Measurements from ENCODE around the gene ZNF438. TPM values are rescaled to one million over a fixed set of nuclear protein-coding genes. Genes with fewer than 3 reads are reported as not detected.
"Not testable (repeated sequence)": the region's sequence is repeated elsewhere in the genome, so short reads cannot be mapped to it uniquely, and the experiment has no call there.

ZNF438 gene
- total RNA-seq, 2 donors from 2014 or later = 1.5 to 10.1 TPM

DNA sequence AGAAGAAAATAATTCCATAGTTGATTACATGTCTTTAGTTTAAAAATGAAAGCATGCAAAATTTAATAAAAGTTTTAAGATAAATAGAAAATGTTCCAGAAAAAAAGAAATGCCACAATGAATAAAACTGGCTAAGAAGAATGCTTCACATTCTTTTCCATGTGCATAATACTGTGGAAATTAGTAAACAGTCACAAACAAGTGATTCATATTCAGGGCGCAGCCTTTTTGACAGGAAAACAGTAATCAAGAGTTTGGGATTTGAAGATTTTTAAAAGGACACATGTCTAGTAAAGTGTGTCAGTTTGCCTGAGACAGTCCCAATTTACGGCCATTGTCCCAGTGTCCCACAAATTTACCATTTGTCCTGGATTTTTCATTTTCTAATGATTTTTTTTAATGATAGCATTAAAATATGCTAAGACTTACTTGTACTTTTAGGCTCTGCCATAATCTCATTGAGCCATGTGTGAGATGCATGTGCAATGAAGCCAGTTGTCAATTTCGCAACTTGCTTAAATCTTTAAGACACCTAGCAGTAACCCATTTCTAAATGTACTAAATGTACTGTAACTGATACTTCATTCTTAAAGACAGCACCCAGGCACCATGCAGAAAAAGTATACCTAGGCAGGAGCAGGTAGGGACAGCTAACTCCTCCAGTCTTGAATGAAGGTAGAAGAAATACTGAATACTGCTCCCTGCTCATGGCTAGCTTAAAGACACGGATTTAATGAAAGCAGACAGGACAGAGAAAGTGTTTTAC lies 46.9 kb downstream of the ZNF438 start:
- no peaks in the 10 kb centered on the region for H3K9me3 ChIP-seq
- 92% methylated on average over 4 of the region's 4 CpGs for WGBS
- H3K27ac ChIP-seq = no peak overlapping the region
- no peak for DNase-seq (ENCODE audit: low spot score)
- TF ChIP-seq, protein P1, sequence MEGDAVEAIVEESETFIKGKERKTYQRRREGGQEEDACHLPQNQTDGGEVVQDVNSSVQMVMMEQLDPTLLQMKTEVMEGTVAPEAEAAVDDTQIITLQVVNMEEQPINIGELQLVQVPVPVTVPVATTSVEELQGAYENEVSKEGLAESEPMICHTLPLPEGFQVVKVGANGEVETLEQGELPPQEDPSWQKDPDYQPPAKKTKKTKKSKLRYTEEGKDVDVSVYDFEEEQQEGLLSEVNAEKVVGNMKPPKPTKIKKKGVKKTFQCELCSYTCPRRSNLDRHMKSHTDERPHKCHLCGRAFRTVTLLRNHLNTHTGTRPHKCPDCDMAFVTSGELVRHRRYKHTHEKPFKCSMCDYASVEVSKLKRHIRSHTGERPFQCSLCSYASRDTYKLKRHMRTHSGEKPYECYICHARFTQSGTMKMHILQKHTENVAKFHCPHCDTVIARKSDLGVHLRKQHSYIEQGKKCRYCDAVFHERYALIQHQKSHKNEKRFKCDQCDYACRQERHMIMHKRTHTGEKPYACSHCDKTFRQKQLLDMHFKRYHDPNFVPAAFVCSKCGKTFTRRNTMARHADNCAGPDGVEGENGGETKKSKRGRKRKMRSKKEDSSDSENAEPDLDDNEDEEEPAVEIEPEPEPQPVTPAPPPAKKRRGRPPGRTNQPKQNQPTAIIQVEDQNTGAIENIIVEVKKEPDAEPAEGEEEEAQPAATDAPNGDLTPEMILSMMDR (IDR thresholded peaks at IDR 0.05) = no peak
- TF ChIP-seq POLR2AphosphoS5 (IDR thresholded peaks at IDR 0.05) (no peak), POLR2A (IDR thresholded peaks at IDR 0.05) (no peak)
- no peak overlapping the region for H3K4me3 ChIP-seq
- no peaks in the 10 kb centered on the region for H3K27me3 ChIP-seq (replicated peaks; ENCODE audit: insufficient read depth)
- no peaks in the 10 kb centered on the region for H3K36me3 ChIP-seq
- H3K4me1 ChIP-seq (replicated peaks) = no peaks in the 10 kb centered on the region
- intact Hi-C loops (cut with DNase I) = no loop called here

- 94% methylated on average over 6 of the region's 6 CpGs for WGBS
- H3K4me1 ChIP-seq (replicated peaks); intact Hi-C loops (cut with DNase I): not testable (repeated sequence)
Measured at GRCh38 chr10:30983209-30983608, 48.5 kb downstream of the ZNF438 start.

GRCh38 chr10:30980951-30981616 lies 50.6 kb downstream of the ZNF438 start:
- Histone ChIP-seq H3K9me3 (no peaks in the 10 kb centered on the region), H3K36me3 (no peaks in the 10 kb centered on the region), H3K27me3 (replicated peaks; ENCODE audit: insufficient read depth) (no peaks in the 10 kb centered on the region), H3K4me3 (no peak overlapping the region), H3K4me1 (replicated peaks) (no peaks in the 10 kb centered on the region), H3K27ac (no peak overlapping the region)
- WGBS = 37% methylated on average over 7 of the region's 7 CpGs
- DNase-seq (ENCODE audit: low spot score) = peak; percentile 85
- TF ChIP-seq POLR2AphosphoS5 (IDR thresholded peaks at IDR 0.05) = peak; percentile 92
- TF ChIP-seq, protein P1 (IDR thresholded peaks at IDR 0.05) = no peak
- no peak for TF ChIP-seq POLR2A (IDR thresholded peaks at IDR 0.05)
- intact Hi-C loops (cut with DNase I) = no loop called here

More at GRCh38 chr10:30983209-30983608, 48.5 kb downstream of the ZNF438 start:
- not testable (repeated sequence) for H3K27ac ChIP-seq; H3K4me3 ChIP-seq; DNase-seq (ENCODE audit: low spot score); H3K36me3 ChIP-seq; H3K9me3 ChIP-seq; H3K27me3 ChIP-seq (replicated peaks; ENCODE audit: insufficient read depth)

DNA sequence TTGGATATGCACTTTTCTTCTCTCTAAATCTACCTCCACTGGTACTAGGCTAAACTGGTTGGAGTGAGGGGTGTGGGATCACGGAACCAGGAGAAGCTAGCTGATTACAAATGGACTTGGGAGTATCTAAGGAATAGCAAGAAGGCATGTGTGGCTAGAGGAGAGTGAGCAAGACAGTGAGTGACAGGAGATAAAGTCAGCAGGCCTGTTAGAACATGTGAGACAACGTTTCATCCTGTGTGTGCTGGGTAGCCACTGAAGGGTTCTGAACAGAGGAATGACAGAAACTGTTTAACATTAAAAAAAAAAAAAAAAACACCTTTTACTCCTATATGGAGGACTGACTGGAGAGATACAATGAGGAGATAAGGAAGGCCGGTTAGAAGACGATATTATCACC lies 51.7 kb downstream of the ZNF438 start:
- Histone ChIP-seq H3K27ac (no peak overlapping the region), H3K27me3 (replicated peaks; ENCODE audit: insufficient read depth) (no peaks in the 10 kb centered on the region), H3K4me3 (no peak overlapping the region), H3K36me3 (no peaks in the 10 kb centered on the region), H3K4me1 (replicated peaks) (no peaks in the 10 kb centered on the region), H3K9me3 (no peaks in the 10 kb centered on the region)
- WGBS = 87% methylated on average over 4 of the region's 4 CpGs
- intact Hi-C loops (cut with DNase I) = no loop called here
- TF ChIP-seq POLR2AphosphoS5 (IDR thresholded peaks at IDR 0.05) = no peak
- no peak for TF ChIP-seq POLR2A (IDR thresholded peaks at IDR 0.05)
- TF ChIP-seq, protein P1 (IDR thresholded peaks at IDR 0.05) = no peak
- no peak for DNase-seq (ENCODE audit: low spot score)

DNA sequence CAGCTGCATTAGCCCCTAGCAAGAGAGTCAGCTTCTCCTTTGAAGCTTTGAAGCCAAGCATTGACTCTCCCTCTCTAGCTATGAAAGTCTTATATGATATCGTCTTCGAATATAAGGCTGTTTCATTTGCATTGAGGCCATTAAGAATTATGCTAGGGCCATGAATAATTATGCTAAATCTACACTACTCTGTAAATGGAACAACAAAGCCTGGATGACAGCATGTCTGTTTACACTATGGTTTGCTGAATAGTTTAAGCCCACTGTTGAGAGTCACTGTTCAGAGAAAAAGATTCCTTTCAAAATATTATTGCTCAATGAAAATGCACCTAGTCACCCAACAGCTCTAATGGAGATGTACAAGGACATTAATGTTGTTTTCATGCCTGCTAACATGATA lies 52.8 kb downstream of the ZNF438 start:
- no peaks in the 10 kb centered on the region for H3K27me3 ChIP-seq (replicated peaks; ENCODE audit: insufficient read depth)
- no peak for DNase-seq (ENCODE audit: low spot score)
- TF ChIP-seq, protein P1 (IDR thresholded peaks at IDR 0.05) = no peak
- no peak for TF ChIP-seq POLR2A (IDR thresholded peaks at IDR 0.05)
- TF ChIP-seq POLR2AphosphoS5 (IDR thresholded peaks at IDR 0.05) = no peak
- no peaks in the 10 kb centered on the region for H3K4me1 ChIP-seq (replicated peaks)
- intact Hi-C loops (cut with DNase I) = no loop called here
- no peak overlapping the region for H3K27ac ChIP-seq
- H3K9me3 ChIP-seq = no peaks in the 10 kb centered on the region
- no peak overlapping the region for H3K4me3 ChIP-seq
- H3K36me3 ChIP-seq = no peaks in the 10 kb centered on the region
- 95% methylated on average over 2 of the region's 2 CpGs for WGBS

Data from prostate gland (tissue), 2 donors.